DOHH2 (cell line): ENCODE data around the gene EPB41L5.
"Not testable (repeated sequence)": the region's sequence is repeated elsewhere in the genome, so short reads cannot be mapped to it uniquely, and the experiment has no call there.

Experiments
- H3F3A ChIP-seq: fragments of 200-600 bp; sonication (generic), shearing (Covaris generic); 2 replicates; pipeline ENCODE4 v1.6.0; 2016; ENCODE audit warnings: antibody characterized with exemption, mild to moderate bottlenecking; ENCODE audit not compliant: control insufficient read depth, insufficient read depth
- H3K27ac ChIP-seq: fragments of 200-600 bp; sonication (generic); 2 replicates; pipeline ENCODE4 v1.5.1; 2014; ENCODE audit warnings: low read depth, mild to moderate bottlenecking, low read length, moderate library complexity
- H3K27me3 ChIP-seq: fragments of 200-600 bp; sonication (generic); 2 replicates; pipeline ENCODE4 v1.6.1; 2014; ENCODE audit warnings: mild to moderate bottlenecking, low read length, mixed read lengths; ENCODE audit not compliant: control insufficient read depth
- H3K36me3 ChIP-seq: fragments of 200-600 bp; sonication (generic); 2 replicates; pipeline ENCODE4 v1.6.1; 2014; ENCODE audit warnings: mild to moderate bottlenecking, low read length, moderate library complexity, mixed read lengths; ENCODE audit not compliant: control insufficient read depth
- H3K4me1 ChIP-seq: fragments of 200-600 bp; sonication (generic); 2 replicates; pipeline ENCODE4 v1.6.1; 2014; ENCODE audit warnings: mild to moderate bottlenecking, low read length, mixed read lengths; ENCODE audit not compliant: control insufficient read depth
- H3K4me2 ChIP-seq: fragments of 200-600 bp; sonication (generic); 2 replicates; pipeline ENCODE4 v1.6.0; 2014; ENCODE audit warnings: mild to moderate bottlenecking, low read length, moderate library complexity
- H3K4me3 ChIP-seq: fragments of 200-600 bp; sonication (generic); 2 replicates; pipeline ENCODE4 v1.5.1; 2014; ENCODE audit warnings: mild to moderate bottlenecking, low read length, mixed read lengths
- H3K79me2 ChIP-seq: fragments of 200-600 bp; sonication (generic); 2 replicates; pipeline ENCODE4 v1.6.1; 2014; ENCODE audit warnings: mild to moderate bottlenecking, low read length, mixed read lengths; ENCODE audit not compliant: control insufficient read depth
- H3K9me2 ChIP-seq: fragments of 200-600 bp; sonication (generic); replicated peaks from 2 replicates; pipeline ENCODE4 v1.6.1; 2014; ENCODE audit warnings: mild to moderate bottlenecking, low read length, mixed read lengths; ENCODE audit not compliant: control insufficient read depth
- H3K9me3 ChIP-seq: fragments of 200-600 bp; sonication (generic); 2 replicates; pipeline ENCODE4 v1.6.1; 2014; ENCODE audit warnings: antibody characterized with exemption, low read length, mixed read lengths; ENCODE audit not compliant: control insufficient read depth, insufficient read depth
- H4K20me1 ChIP-seq: fragments of 200-600 bp; sonication (generic); 2 replicates; pipeline ENCODE4 v1.6.0; 2014; ENCODE audit warnings: low read depth, mild to moderate bottlenecking, antibody characterized with exemption, low read length, moderate library complexity; ENCODE audit not compliant: control insufficient read depth, insufficient read depth
- EZH2phosphoT487 ChIP-seq: fragments of 200-600 bp; sonication (generic); IDR thresholded peaks from 2 replicates; pipeline ENCODE4 v1.6.1; 2017; ENCODE audit warnings: borderline replicate concordance, mild to moderate bottlenecking, antibody characterized with exemption, low read length, moderate library complexity, mixed read lengths
- TF ChIP-seq, protein P1 (sequence below): fragments of 200-600 bp; sonication (generic); IDR thresholded peaks from one replicate; pipeline ENCODE4 v1.5.1; 2014; ENCODE audit warnings: antibody characterized with exemption, mild to moderate bottlenecking, low read depth, low read length; ENCODE audit not compliant: poor library complexity, severe bottlenecking

EPB41L5 gene

DNA sequence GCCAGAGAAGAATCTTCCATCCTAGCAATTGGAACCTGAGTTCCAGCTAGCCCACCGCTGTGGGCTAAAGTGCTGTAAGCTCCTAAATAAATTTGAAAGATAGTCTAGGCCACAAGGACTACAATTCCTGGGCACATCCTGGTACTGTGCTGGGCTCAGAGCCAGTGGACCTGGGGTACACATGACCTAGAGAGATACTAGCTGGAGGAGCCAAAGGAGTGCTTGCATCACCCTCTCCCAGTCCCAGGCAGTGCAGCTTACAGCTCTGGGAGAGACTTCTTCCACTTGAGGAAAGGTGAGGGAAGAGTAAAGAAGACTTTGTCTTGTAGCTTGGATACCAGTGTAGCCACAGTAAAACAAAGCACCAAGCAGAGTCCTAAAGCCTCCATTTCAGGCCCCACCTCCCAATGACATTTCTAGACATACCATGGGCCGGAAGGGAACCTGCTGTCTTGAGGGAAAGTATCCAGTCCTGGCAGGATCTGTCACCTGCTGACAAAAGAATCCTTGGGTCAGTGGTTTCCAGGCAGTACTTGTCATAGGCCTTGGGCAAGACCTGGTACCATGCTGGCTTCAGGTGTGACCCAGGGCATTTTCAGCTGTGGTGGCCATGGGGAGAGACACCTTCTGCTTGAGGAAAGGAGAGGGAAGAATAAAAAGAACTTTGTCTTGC is 120.8 kb downstream of the EPB41L5 start:
- Histone ChIP-seq H3K4me2 (no peak overlapping the region), H3F3A (no peaks in the 10 kb centered on the region), H3K9me2 (no peaks in the 10 kb centered on the region), H3K9me3 (no peaks in the 10 kb centered on the region), H3K36me3 (no peaks in the 10 kb centered on the region), H3K79me2 (no peaks in the 10 kb centered on the region), H3K4me3 (no peak overlapping the region), H3K27me3 (no peaks in the 10 kb centered on the region), H3K4me1 (no peaks in the 10 kb centered on the region), H3K27ac (no peak overlapping the region), H4K20me1 (no peaks in the 10 kb centered on the region)
- no peak for TF ChIP-seq EZH2phosphoT487
- TF ChIP-seq, protein P1, sequence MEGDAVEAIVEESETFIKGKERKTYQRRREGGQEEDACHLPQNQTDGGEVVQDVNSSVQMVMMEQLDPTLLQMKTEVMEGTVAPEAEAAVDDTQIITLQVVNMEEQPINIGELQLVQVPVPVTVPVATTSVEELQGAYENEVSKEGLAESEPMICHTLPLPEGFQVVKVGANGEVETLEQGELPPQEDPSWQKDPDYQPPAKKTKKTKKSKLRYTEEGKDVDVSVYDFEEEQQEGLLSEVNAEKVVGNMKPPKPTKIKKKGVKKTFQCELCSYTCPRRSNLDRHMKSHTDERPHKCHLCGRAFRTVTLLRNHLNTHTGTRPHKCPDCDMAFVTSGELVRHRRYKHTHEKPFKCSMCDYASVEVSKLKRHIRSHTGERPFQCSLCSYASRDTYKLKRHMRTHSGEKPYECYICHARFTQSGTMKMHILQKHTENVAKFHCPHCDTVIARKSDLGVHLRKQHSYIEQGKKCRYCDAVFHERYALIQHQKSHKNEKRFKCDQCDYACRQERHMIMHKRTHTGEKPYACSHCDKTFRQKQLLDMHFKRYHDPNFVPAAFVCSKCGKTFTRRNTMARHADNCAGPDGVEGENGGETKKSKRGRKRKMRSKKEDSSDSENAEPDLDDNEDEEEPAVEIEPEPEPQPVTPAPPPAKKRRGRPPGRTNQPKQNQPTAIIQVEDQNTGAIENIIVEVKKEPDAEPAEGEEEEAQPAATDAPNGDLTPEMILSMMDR = no peak

DNA sequence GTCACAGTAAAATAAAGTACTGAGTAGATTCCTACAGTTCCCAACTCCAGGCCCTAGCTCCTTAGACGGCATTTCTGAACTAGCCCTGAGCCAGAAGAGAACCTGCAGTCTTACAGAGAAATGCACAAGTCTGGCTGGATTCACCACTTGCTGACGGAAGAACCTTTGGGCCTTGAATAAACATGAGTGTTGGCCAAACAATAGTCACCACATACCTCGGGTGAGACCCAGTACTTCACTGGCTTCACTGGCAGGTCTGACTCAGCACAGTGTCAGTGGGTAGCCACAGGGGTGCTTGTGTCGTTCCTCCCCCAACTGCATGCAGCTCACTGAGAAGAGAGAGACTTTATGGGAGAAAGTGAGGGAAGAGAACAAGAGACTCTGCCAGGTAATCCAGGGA is 121.4 kb downstream of the EPB41L5 start:
- no peak overlapping the region for H3K27ac ChIP-seq
- H3K4me3 ChIP-seq = no peak overlapping the region
- no peaks in the 10 kb centered on the region for H3F3A ChIP-seq
- H3K4me2 ChIP-seq = no peak overlapping the region
- no peaks in the 10 kb centered on the region for H3K27me3 ChIP-seq
- no peaks in the 10 kb centered on the region for H3K79me2 ChIP-seq
- TF ChIP-seq EZH2phosphoT487 = no peak
- TF ChIP-seq, protein P1 = no peak
- H3K4me1 ChIP-seq = no peaks in the 10 kb centered on the region
- H3K9me3 ChIP-seq = no peaks in the 10 kb centered on the region
- H3K36me3 ChIP-seq = no peaks in the 10 kb centered on the region
- no peaks in the 10 kb centered on the region for H3K9me2 ChIP-seq
- no peaks in the 10 kb centered on the region for H4K20me1 ChIP-seq

GRCh38 chr2:120135013-120135412 is 122.1 kb downstream of the EPB41L5 start:
- not testable (repeated sequence) for H4K20me1 ChIP-seq, H3K79me2 ChIP-seq, H3K4me3 ChIP-seq, H3K9me2 ChIP-seq, H3K9me3 ChIP-seq, H3K4me1 ChIP-seq, H3K27me3 ChIP-seq, H3K27ac ChIP-seq, H3K4me2 ChIP-seq, H3F3A ChIP-seq, H3K36me3 ChIP-seq

- H3K27me3 ChIP-seq = no peaks in the 10 kb centered on the region
- H3K36me3 ChIP-seq = no peaks in the 10 kb centered on the region
- H3K9me3 ChIP-seq = no peaks in the 10 kb centered on the region
- H3K27ac ChIP-seq = no peak overlapping the region
- H3K4me2 ChIP-seq = no peak overlapping the region
- H3K4me3 ChIP-seq = no peak overlapping the region
- no peaks in the 10 kb centered on the region for H4K20me1 ChIP-seq
- H3K79me2 ChIP-seq = no peaks in the 10 kb centered on the region
- H3K4me1 ChIP-seq = no peaks in the 10 kb centered on the region
- no peaks in the 10 kb centered on the region for H3F3A ChIP-seq
- TF ChIP-seq EZH2phosphoT487 = no peak
- no peaks in the 10 kb centered on the region for H3K9me2 ChIP-seq
Observed at GRCh38 chr2:120140866-120141265, 128.0 kb downstream of the EPB41L5 start.
